Gastroesophageal sphincter (tissue), 4 donors: ENCODE measurements around the gene CDYL2. TPM values are rescaled to one million over a fixed set of nuclear protein-coding genes. Genes with fewer than 3 reads are reported as not detected.
"Not testable (repeated sequence)": the region's sequence is repeated elsewhere in the genome, so short reads cannot be mapped to it uniquely, and the experiment has no call there.

Source experiments
- ATAC-seq: fragments of 150-250 bp; one replicate; pipeline ENCODE4 v1.9.1; 2016; ENCODE audit warnings: mild to moderate bottlenecking, moderate library complexity
- H3K27ac ChIP-seq, 4 donors: fragments of 200-600 bp; sonication (generic) in 3 of 4; 1 replicate in 3 of 4; 2 replicates in 1 of 4; pipeline ENCODE4 v1.5.1; 2016 to 2019
- H3K27me3 ChIP-seq: fragments of 200-600 bp; sonication (generic); one replicate; pipeline ENCODE4 v1.5.1; 2019
- H3K36me3 ChIP-seq, 2 donors: fragments of 200-600 bp; sonication (generic); one replicate each; pipeline ENCODE4 v1.5.1; 2019; ENCODE audit warnings: control low read depth in 1 of 2
- H3K4me1 ChIP-seq, 3 donors: fragments of 200-600 bp; sonication (generic); 1 replicate in 2 of 3; 2 replicates in 1 of 3; pipeline ENCODE4 v1.5.1; 2016 to 2019; ENCODE audit warnings: control low read depth in 2 of 3
- H3K4me3 ChIP-seq, 2 donors: fragments of 200-600 bp; sonication (generic); one replicate each; pipeline ENCODE4 v1.5.1; 2019; ENCODE audit warnings: mild to moderate bottlenecking in 1 of 2, moderate library complexity in 1 of 2
- H3K9me3 ChIP-seq, 3 donors: fragments of 200-600 bp; sonication (generic); one replicate each; pipeline ENCODE4 v1.5.1; 2017 to 2019; ENCODE audit warnings: control low read depth in 2 of 3
- EP300 ChIP-seq: sonication (generic); formaldehyde crosslinking; IDR thresholded peaks from one replicate; pipeline ENCODE4 v1.6.1; 2017; ENCODE audit warnings: antibody characterized with exemption, mild to moderate bottlenecking
- POLR2A ChIP-seq, 2 donors: fragments of 450-650 bp; IDR thresholded peaks; one replicate each; pipeline ENCODE4 v1.6.1; 2017; ENCODE audit warnings: antibody characterized with exemption in 2 of 2, mild to moderate bottlenecking in 2 of 2, moderate library complexity in 1 of 2
- POLR2AphosphoS5 ChIP-seq: sonication (generic); formaldehyde crosslinking; IDR thresholded peaks from one replicate; pipeline ENCODE4 v1.6.1; 2017; ENCODE audit warnings: antibody characterized with exemption
- WGBS, 2 donors: methylation state at CpG; one replicate each; pipeline ENCODE4 v1.1.5; 2018; ENCODE audit warnings: low coverage in 1 of 2; 5-methylcytosine and 5-hydroxymethylcytosine counted together
- total RNA-seq, 4 donors: library from RNA; depleted of rRNA; stranded (reverse); fragments of >200 nt; gene quantifications; one replicate each; pipeline ENCODE4 v1.1.0, GENCODE V29; 2016
- TF ChIP-seq, protein P1 (sequence below), 4 experiments: fragments of 200-600 bp in 2 of 4; fragments of 450-650 bp in 2 of 4; sonication (generic) in 1 of 4; IDR thresholded peaks; one replicate each; pipeline ENCODE4 v1.5.1; 2017 to 2019; ENCODE audit warnings: antibody characterized with exemption in 4 of 4, mild to moderate bottlenecking in 2 of 4, moderate library complexity in 2 of 4

The CDYL2 gene
- total RNA-seq, 4 donors from 2014 or later = 0.78 to 11.7 (median 3.2) TPM

DNA sequence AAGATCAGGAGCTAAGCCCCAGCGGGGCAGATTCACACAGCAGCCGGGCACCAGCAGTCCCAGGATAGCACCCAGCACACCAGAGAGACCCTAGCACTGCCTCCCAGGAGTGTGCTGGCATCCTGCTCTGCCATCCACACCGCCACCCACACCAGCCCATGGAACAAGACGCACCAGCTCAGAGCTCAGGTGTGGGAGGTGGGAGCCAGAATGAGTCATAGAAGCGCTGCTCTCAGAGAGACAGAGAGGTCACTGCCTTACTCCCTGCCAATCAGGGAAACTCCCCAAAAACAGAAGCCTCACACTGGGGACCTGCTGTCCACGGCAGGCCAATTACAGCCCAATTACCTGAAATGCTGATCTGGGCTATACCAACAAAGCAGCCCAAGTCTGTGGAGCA is 64.9 kb downstream of the CDYL2 start:
- TF ChIP-seq EP300 (no peak), POLR2AphosphoS5 (no peak), POLR2A (IDR thresholded peaks at IDR 0.05) (no peak)
- TF ChIP-seq, protein P1, sequence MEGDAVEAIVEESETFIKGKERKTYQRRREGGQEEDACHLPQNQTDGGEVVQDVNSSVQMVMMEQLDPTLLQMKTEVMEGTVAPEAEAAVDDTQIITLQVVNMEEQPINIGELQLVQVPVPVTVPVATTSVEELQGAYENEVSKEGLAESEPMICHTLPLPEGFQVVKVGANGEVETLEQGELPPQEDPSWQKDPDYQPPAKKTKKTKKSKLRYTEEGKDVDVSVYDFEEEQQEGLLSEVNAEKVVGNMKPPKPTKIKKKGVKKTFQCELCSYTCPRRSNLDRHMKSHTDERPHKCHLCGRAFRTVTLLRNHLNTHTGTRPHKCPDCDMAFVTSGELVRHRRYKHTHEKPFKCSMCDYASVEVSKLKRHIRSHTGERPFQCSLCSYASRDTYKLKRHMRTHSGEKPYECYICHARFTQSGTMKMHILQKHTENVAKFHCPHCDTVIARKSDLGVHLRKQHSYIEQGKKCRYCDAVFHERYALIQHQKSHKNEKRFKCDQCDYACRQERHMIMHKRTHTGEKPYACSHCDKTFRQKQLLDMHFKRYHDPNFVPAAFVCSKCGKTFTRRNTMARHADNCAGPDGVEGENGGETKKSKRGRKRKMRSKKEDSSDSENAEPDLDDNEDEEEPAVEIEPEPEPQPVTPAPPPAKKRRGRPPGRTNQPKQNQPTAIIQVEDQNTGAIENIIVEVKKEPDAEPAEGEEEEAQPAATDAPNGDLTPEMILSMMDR (IDR thresholded peaks at IDR 0.05) = no peak
- Histone ChIP-seq H3K4me3 (no peak overlapping the region), H3K36me3 (no peaks in the 10 kb centered on the region), H3K27me3 (no peaks in the 10 kb centered on the region), H3K27ac (no peak overlapping the region), H3K4me1 (no peaks in the 10 kb centered on the region), H3K9me3 (peaks cover 0 to 14% (median 0%) of the 10 kb centered on the region in 3 donors)
- WGBS, 2 donors = 91 to 94% methylated on average over 1 to 2 of the region's 6 CpGs
- ATAC-seq = no peak

- WGBS, 2 donors = 86 to 91% methylated on average over 3 of the region's 3 CpGs
- no peak overlapping the region for H3K4me3 ChIP-seq
- H3K27ac ChIP-seq = no peak overlapping the region
- H3K27me3 ChIP-seq = no peaks in the 10 kb centered on the region
- no peaks in the 10 kb centered on the region for H3K4me1 ChIP-seq
- no peak for ATAC-seq
- TF ChIP-seq EP300 (no peak), POLR2A (IDR thresholded peaks at IDR 0.05) (no peak), POLR2AphosphoS5 (no peak)
- TF ChIP-seq, protein P1 (IDR thresholded peaks at IDR 0.05) = no peak
- H3K36me3 ChIP-seq = no peaks in the 10 kb centered on the region
- H3K9me3 ChIP-seq = peaks cover 0 to 14% (median 0%) of the 10 kb centered on the region in 3 donors
Observed at GRCh38 chr16:80738521-80738920, 65.9 kb downstream of the CDYL2 start.

DNA sequence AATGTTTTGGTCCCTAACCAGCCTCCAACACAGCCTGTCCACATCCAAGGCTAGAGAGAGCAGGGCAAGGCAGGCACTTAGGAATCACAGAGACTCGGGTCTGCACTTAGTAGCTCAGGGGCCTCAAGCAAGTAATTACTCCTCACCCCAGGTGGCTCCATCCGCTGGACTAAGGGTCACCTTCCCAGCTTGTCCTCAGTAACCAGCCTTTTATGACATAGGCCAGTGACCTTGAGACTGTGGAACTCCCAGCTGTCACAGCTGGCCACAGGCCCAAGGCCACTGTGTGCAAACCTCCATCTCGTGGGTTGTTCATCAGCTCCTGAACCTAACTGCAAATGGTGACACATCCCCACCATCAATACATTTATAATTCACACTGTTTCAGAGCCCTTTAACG is 68.6 kb downstream of the CDYL2 start:
- no peak for ATAC-seq
- peaks cover 0 to 25% (median 0%) of the 10 kb centered on the region in 3 donors for H3K9me3 ChIP-seq
- no peak overlapping the region for H3K4me3 ChIP-seq
- H3K36me3 ChIP-seq = no peaks in the 10 kb centered on the region
- WGBS, 2 donors = 75 to 76% methylated on average over 2 to 3 of the region's 4 CpGs
- no peaks in the 10 kb centered on the region for H3K27me3 ChIP-seq
- H3K4me1 ChIP-seq = no peaks in the 10 kb centered on the region
- TF ChIP-seq, protein P1 (IDR thresholded peaks at IDR 0.05) = no peak
- TF ChIP-seq POLR2A (IDR thresholded peaks at IDR 0.05) (no peak), POLR2AphosphoS5 (no peak), EP300 (no peak)
- H3K27ac ChIP-seq = no peak overlapping the region

- Histone ChIP-seq H3K27ac (no peak overlapping the region), H3K4me3 (no peak overlapping the region), H3K4me1 (no peaks in the 10 kb centered on the region), H3K9me3 (peaks cover 0 to 11% (median 0%) of the 10 kb centered on the region in 3 donors), H3K36me3 (no peaks in the 10 kb centered on the region), H3K27me3 (no peaks in the 10 kb centered on the region)
- no peak for TF ChIP-seq EP300
- TF ChIP-seq, protein P1 (IDR thresholded peaks at IDR 0.05) = no peak
- no peak for TF ChIP-seq POLR2A (IDR thresholded peaks at IDR 0.05)
- TF ChIP-seq POLR2AphosphoS5 = no peak
- no peak for ATAC-seq
- 43 to 60% methylated on average over 1 to 2 of the region's 2 CpGs for WGBS, 2 donors
Observed at GRCh38 chr16:80733407-80733806, 71.0 kb downstream of the CDYL2 start.

DNA sequence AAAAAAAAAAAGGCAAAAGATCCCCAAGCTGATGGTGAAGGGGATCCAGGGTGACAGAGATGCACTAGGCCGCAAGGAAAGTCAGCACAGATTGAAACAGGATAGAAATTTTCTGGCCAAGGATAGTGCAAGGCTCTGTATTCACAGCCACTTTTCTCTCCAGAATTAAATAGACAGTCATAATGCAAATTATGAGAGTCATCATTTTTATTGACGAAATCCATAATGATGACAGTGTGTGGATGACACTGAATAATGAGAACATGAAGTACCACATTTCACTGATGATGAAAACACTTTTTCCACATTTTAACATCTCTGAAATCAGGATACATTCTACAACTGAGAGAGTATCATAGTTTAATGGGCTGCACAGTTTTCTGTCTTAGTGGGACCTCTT is 72.5 kb downstream of the CDYL2 start:
- WGBS, 2 donors = 86 to 89% methylated on average over 2 of the region's 2 CpGs
- Histone ChIP-seq H3K4me1 (no peaks in the 10 kb centered on the region), H3K27me3 (no peaks in the 10 kb centered on the region), H3K27ac (no peak overlapping the region), H3K36me3 (no peaks in the 10 kb centered on the region), H3K4me3 (no peak overlapping the region), H3K9me3 (peaks cover 0 to 21% (median 0%) of the 10 kb centered on the region in 3 donors)
- no peak for ATAC-seq
- TF ChIP-seq POLR2A (IDR thresholded peaks at IDR 0.05) (no peak), EP300 (no peak), POLR2AphosphoS5 (no peak)
- TF ChIP-seq, protein P1 (IDR thresholded peaks at IDR 0.05) = no peak

GRCh38 chr16:80727066-80727763 is 77.2 kb downstream of the CDYL2 start:
- not testable (repeated sequence) for ATAC-seq, H3K4me1 ChIP-seq, H3K27ac ChIP-seq, H3K4me3 ChIP-seq, H3K36me3 ChIP-seq, H3K27me3 ChIP-seq
- peaks cover 0 to 35% (median 0%) of the 10 kb centered on the region in 3 donors for H3K9me3 ChIP-seq
- 96 to 100% methylated on average over 5 to 13 of the region's 29 CpGs for WGBS, 2 donors
